Esophagus squamous epithelium (tissue), 4 donors: ENCODE data around the gene CACNA2D3.

ENCODE experiments used
- POLR2A ChIP-seq, 4 donors: fragments of 450-650 bp; IDR thresholded peaks; one replicate each; pipeline ENCODE4 v1.6.1; 2017; ENCODE audit warnings: antibody characterized with exemption in 4 of 4, mild to moderate bottlenecking in 4 of 4, moderate library complexity in 3 of 4
- TF ChIP-seq, protein P1 (sequence below), 6 experiments: fragments of 450-650 bp in 4 of 6; fragments of 200-600 bp in 2 of 6; sonication (generic) in 2 of 6; IDR thresholded peaks; one replicate each; pipeline ENCODE4 v1.5.1; 2016 to 2019; ENCODE audit warnings: antibody characterized with exemption in 6 of 6, mild to moderate bottlenecking in 4 of 6, moderate library complexity in 4 of 6

- TF ChIP-seq, protein P1, sequence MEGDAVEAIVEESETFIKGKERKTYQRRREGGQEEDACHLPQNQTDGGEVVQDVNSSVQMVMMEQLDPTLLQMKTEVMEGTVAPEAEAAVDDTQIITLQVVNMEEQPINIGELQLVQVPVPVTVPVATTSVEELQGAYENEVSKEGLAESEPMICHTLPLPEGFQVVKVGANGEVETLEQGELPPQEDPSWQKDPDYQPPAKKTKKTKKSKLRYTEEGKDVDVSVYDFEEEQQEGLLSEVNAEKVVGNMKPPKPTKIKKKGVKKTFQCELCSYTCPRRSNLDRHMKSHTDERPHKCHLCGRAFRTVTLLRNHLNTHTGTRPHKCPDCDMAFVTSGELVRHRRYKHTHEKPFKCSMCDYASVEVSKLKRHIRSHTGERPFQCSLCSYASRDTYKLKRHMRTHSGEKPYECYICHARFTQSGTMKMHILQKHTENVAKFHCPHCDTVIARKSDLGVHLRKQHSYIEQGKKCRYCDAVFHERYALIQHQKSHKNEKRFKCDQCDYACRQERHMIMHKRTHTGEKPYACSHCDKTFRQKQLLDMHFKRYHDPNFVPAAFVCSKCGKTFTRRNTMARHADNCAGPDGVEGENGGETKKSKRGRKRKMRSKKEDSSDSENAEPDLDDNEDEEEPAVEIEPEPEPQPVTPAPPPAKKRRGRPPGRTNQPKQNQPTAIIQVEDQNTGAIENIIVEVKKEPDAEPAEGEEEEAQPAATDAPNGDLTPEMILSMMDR (IDR thresholded peaks at IDR 0.05): no peak
- no peak for TF ChIP-seq POLR2A (IDR thresholded peaks at IDR 0.05)
Measured at GRCh38 chr3:54731732-54732445, 609.5 kb downstream of the CACNA2D3 start.
